Mesenchymal stem cell (in vitro differentiated cells and primary cell): ENCODE data around the gene CCR7. TPM values are rescaled to one million over a fixed set of nuclear protein-coding genes. Genes with fewer than 3 reads are reported as not detected.
A peak's percentile ranks its signal among the peaks of the same experiment; 100 is the strongest.

ENCODE experiments used
- DNase-seq: peaks from one replicate; pipeline ENCODE4 v3.0.0-alpha.2; 2013
- H2AFZ ChIP-seq: one replicate; pipeline ENCODE4 v1.6.1; 2013; ENCODE audit warnings: low read depth, mild to moderate bottlenecking, control low read depth, inconsistent platforms, low read length, moderate library complexity
- H2AK5ac ChIP-seq: 2 replicates; pipeline ENCODE4 v1.6.1; 2013; ENCODE audit warnings: low read length, moderate library complexity, mild to moderate bottlenecking, inconsistent platforms; ENCODE audit not compliant: severe bottlenecking
- H2BK120ac ChIP-seq: one replicate; pipeline ENCODE4 v1.6.1; 2013; ENCODE audit warnings: low read depth, mild to moderate bottlenecking, inconsistent platforms, low read length, moderate library complexity
- H2BK12ac ChIP-seq, 2 experiments: one replicate each; pipeline ENCODE4 v1.6.1; 2013; ENCODE audit warnings: inconsistent platforms in 2 of 2, low read length in 2 of 2, mild to moderate bottlenecking in 2 of 2, moderate library complexity in 2 of 2, control low read depth in 1 of 2
- H2BK15ac ChIP-seq: one replicate; pipeline ENCODE4 v1.6.1; 2013; ENCODE audit warnings: mild to moderate bottlenecking, low read depth, inconsistent platforms; ENCODE audit not compliant: poor library complexity, severe bottlenecking
- H2BK5ac ChIP-seq: 2 replicates; pipeline ENCODE4 v1.6.1; 2013; ENCODE audit warnings: low read depth, mild to moderate bottlenecking, low read length, control low read depth, inconsistent platforms; ENCODE audit not compliant: poor library complexity, severe bottlenecking
- H3K14ac ChIP-seq, 2 experiments: one replicate each; pipeline ENCODE4 v1.6.1; 2013; ENCODE audit warnings: inconsistent platforms in 2 of 2, low read length in 2 of 2, control low read depth in 1 of 2, mild to moderate bottlenecking in 1 of 2, moderate library complexity in 1 of 2
- H3K18ac ChIP-seq, 2 experiments: one replicate each; pipeline ENCODE4 v1.6.1; 2013; ENCODE audit warnings: inconsistent platforms in 2 of 2, low read length in 2 of 2, control low read depth in 1 of 2, low read depth in 1 of 2, mild to moderate bottlenecking in 1 of 2
- H3K23ac ChIP-seq, 2 experiments: one replicate each; pipeline ENCODE4 v1.6.1; 2013; ENCODE audit warnings: inconsistent platforms in 2 of 2, low read length in 2 of 2, mild to moderate bottlenecking in 2 of 2, moderate library complexity in 2 of 2, control low read depth in 1 of 2
- H3K27ac ChIP-seq: 2 replicates; pipeline ENCODE4 v1.5.1; 2013; ENCODE audit warnings: mild to moderate bottlenecking, moderate library complexity, low read length, control low read depth, inconsistent platforms; ENCODE audit not compliant: poor library complexity, severe bottlenecking
- H3K27me3 ChIP-seq, 2 experiments: 2 replicates each; pipeline versions ENCODE4 v1.6.1 to v1.7.0; 2013; ENCODE audit warnings: low read length in 2 of 2, mild to moderate bottlenecking in 2 of 2, moderate library complexity in 2 of 2, control low read depth in 1 of 2, inconsistent platforms in 1 of 2; ENCODE audit not compliant: control insufficient read depth in 1 of 2, insufficient read depth in 1 of 2
- H3K36me3 ChIP-seq, 2 experiments: 2 replicates each; pipeline versions ENCODE4 v1.6.1 to v1.7.0; 2013; ENCODE audit warnings: low read length in 2 of 2, control low read depth in 1 of 2, inconsistent platforms in 1 of 2, low read depth in 1 of 2, mild to moderate bottlenecking in 1 of 2; ENCODE audit not compliant: insufficient read depth in 2 of 2, control insufficient read depth in 1 of 2
- H3K4ac ChIP-seq, 2 experiments: one replicate each; pipeline ENCODE4 v1.6.1; 2013; ENCODE audit warnings: inconsistent platforms in 2 of 2, low read length in 2 of 2, mild to moderate bottlenecking in 2 of 2, moderate library complexity in 2 of 2, control low read depth in 1 of 2, low read depth in 1 of 2
- H3K4me1 ChIP-seq: 2 replicates; pipeline ENCODE4 v1.6.1; 2013; ENCODE audit warnings: low read depth, low read length, control low read depth; ENCODE audit not compliant: control insufficient read depth, insufficient read depth
- H3K4me2 ChIP-seq: 2 replicates; pipeline ENCODE4 v1.6.1; 2013; ENCODE audit warnings: low read length, mild to moderate bottlenecking, inconsistent platforms; ENCODE audit not compliant: poor library complexity, severe bottlenecking
- H3K4me3 ChIP-seq, 2 experiments: 2 replicates each; pipeline versions ENCODE4 v1.5.1 to v1.7.0; 2013; ENCODE audit warnings: low read length in 2 of 2, mild to moderate bottlenecking in 2 of 2, control low read depth in 1 of 2, low read depth in 1 of 2; ENCODE audit not compliant: insufficient read depth in 1 of 2
- H3K79me1 ChIP-seq: replicated peaks from 2 replicates; pipeline ENCODE4 v1.6.1; 2013; ENCODE audit warnings: mild to moderate bottlenecking, control low read depth, low read length, inconsistent platforms; ENCODE audit not compliant: poor library complexity, severe bottlenecking
- H3K9ac ChIP-seq: 2 replicates; pipeline ENCODE4 v1.7.0; 2013; ENCODE audit warnings: mild to moderate bottlenecking, low read length, moderate library complexity
- H3K9me3 ChIP-seq: 2 replicates; pipeline ENCODE4 v1.7.0; 2013; ENCODE audit warnings: mild to moderate bottlenecking, low read length; ENCODE audit not compliant: control insufficient read depth
- H4K8ac ChIP-seq: one replicate; pipeline ENCODE4 v1.6.1; 2013; ENCODE audit warnings: inconsistent platforms, mild to moderate bottlenecking, low read length, moderate library complexity
- H4K91ac ChIP-seq: one replicate; pipeline ENCODE4 v1.6.1; 2013; ENCODE audit warnings: mild to moderate bottlenecking, low read length, inconsistent platforms
- WGBS: methylation state at CpG from one replicate; pipeline ENCODE4 v1.1.7; 2013; ENCODE audit warnings: mixed read lengths; 5-methylcytosine and 5-hydroxymethylcytosine counted together
- polyA plus RNA-seq, 2 experiments: library from polyadenylated mRNA; stranded (reverse); fragments of 200-250 nt; gene quantifications; one replicate each; pipeline ENCODE4 v1.2.3, GENCODE V29; 2013

The CCR7 gene
- 0.08 TPM for polyA plus RNA-seq (2013, experiment 1 of 2)
- 0.14 TPM for polyA plus RNA-seq (2013, experiment 2 of 2)

GRCh38 chr17:40564883-40565768, at the start of gene CCR7:
Gene CCR7, minus strand, starts transcription at chr17:40565472. Its CDS starts 63 bp downstream, at chr17:40565409.
- H3K27ac ChIP-seq = no peak within 1 kb of the TSS
- no peak within 1 kb of the TSS for H3K23ac ChIP-seq
- H2BK15ac ChIP-seq = no peak within 1 kb of the TSS
- no peak within 1 kb of the TSS for H3K4me3 ChIP-seq
- H4K8ac ChIP-seq = no peak within 1 kb of the TSS
- no peak within 1 kb of the TSS for H3K4me2 ChIP-seq
- WGBS = 79% methylated on average over 8 of the region's 12 CpGs
- no peak within 1 kb of the TSS for H3K14ac ChIP-seq
- peaks cover 6% of the 10 kb centered on the region for H3K9me3 ChIP-seq
- no peak for DNase-seq
- H3K18ac ChIP-seq = no peak within 1 kb of the TSS
- no peak within 1 kb of the TSS for H2BK120ac ChIP-seq
- H3K36me3 ChIP-seq = no peaks in the 10 kb centered on the region
- no peak within 1 kb of the TSS for H4K91ac ChIP-seq
- H2AK5ac ChIP-seq = no peak within 1 kb of the TSS
- H2AFZ ChIP-seq = no peak within 1 kb of the TSS
- H2BK12ac ChIP-seq = no peak within 1 kb of the TSS
- H3K27me3 ChIP-seq = peaks cover 0 to 7% of the 10 kb centered on the region in 2 experiments
- no peak within 1 kb of the TSS for H3K4ac ChIP-seq
- H3K4me1 ChIP-seq = peaks cover 6% of the 10 kb centered on the region
- H3K79me1 ChIP-seq = no peaks in the 10 kb centered on the region
- H3K9ac ChIP-seq = no peak within 1 kb of the TSS
- H2BK5ac ChIP-seq = no peak within 1 kb of the TSS

- Histone ChIP-seq H3K14ac (no peak overlapping the region), H3K4me3 (no peak overlapping the region), H2BK5ac (no peak overlapping the region), H4K91ac (no peak overlapping the region), H3K9ac (no peak overlapping the region), H2BK15ac (no peak overlapping the region), H3K23ac (no peak overlapping the region), H2AK5ac (peak overlapping the region; percentile 23), H3K4ac (no peak overlapping the region), H4K8ac (no peak overlapping the region), H3K9me3 (no peaks in the 10 kb centered on the region), H2AFZ (no peak overlapping the region), H3K27me3 (peaks cover 0 to 41% of the 10 kb centered on the region in 2 experiments), H2BK120ac (no peak overlapping the region), H3K4me2 (no peak overlapping the region), H3K79me1 (no peaks in the 10 kb centered on the region), H3K4me1 (peaks cover 23% of the 10 kb centered on the region), H3K36me3 (no peaks in the 10 kb centered on the region), H3K27ac (peak overlapping the region; percentile 70), H2BK12ac (no peak overlapping the region), H3K18ac (no peak overlapping the region)
- WGBS = 77% methylated on average over 13 of the region's 13 CpGs
- no peak for DNase-seq
Observed at GRCh38 chr17:40614431-40615067, 49.3 kb upstream of the CCR7 start.

- no peak overlapping the region for H3K4me2 ChIP-seq
- no peak overlapping the region for H2AFZ ChIP-seq
- peaks cover 0 to 37% of the 10 kb centered on the region in 2 experiments for H3K27me3 ChIP-seq
- peak overlapping the region; percentile 16 for H2AK5ac ChIP-seq
- 96% methylated on average over 4 of the region's 5 CpGs for WGBS
- no peak overlapping the region for H3K27ac ChIP-seq
- no peak for DNase-seq
- no peak overlapping the region for H2BK12ac ChIP-seq
- H3K9ac ChIP-seq = no peak overlapping the region
- H4K8ac ChIP-seq = no peak overlapping the region
- H3K9me3 ChIP-seq = no peaks in the 10 kb centered on the region
- no peak overlapping the region for H3K14ac ChIP-seq
- no peak overlapping the region for H3K4ac ChIP-seq
- H3K36me3 ChIP-seq = no peaks in the 10 kb centered on the region
- H3K4me1 ChIP-seq = peaks cover 23% of the 10 kb centered on the region
- no peaks in the 10 kb centered on the region for H3K79me1 ChIP-seq
- H4K91ac ChIP-seq = no peak overlapping the region
- H2BK15ac ChIP-seq = no peak overlapping the region
- no peak overlapping the region for H3K4me3 ChIP-seq
- no peak overlapping the region for H2BK120ac ChIP-seq
- no peak overlapping the region for H3K18ac ChIP-seq
- no peak overlapping the region for H2BK5ac ChIP-seq
- no peak overlapping the region for H3K23ac ChIP-seq
Observed at GRCh38 chr17:40613467-40614154, 48.3 kb upstream of the CCR7 start.
